ENCODE results near the gene HSPB9.

- TF ChIP-seq EZH2phosphoT487 (IDR thresholded peaks at IDR 0.05; ENCODE audit: insufficient read depth, low read depth) (no peak), EZH2 (IDR thresholded peaks at IDR 0.05; ENCODE audit: insufficient read depth, poor library complexity, severe bottlenecking) (no peak)
Observed at GRCh38 chr17:42135151-42135550, 12.5 kb downstream of the HSPB9 start.
